H1 (cell line): ENCODE results near the gene DPEP3. TPM values are rescaled to one million over a fixed set of nuclear protein-coding genes. Genes with fewer than 3 reads are reported as not detected.

Experiments used
- CTCF ChIP-seq, 3 experiments: IDR thresholded peaks; 1 replicate in 2 of 3; 2 replicates in 1 of 3; pipeline versions ENCODE4 v1.5.1 to v1.6.1; 2011; ENCODE audit warnings: low read length in 3 of 3, mild to moderate bottlenecking in 3 of 3, inconsistent platforms in 2 of 3, low read depth in 1 of 3, moderate library complexity in 1 of 3; ENCODE audit not compliant: insufficient read depth in 1 of 3; ENCODE audit errors: control extremely low read depth in 1 of 3
- polyA plus RNA-seq, 7 experiments: library from polyadenylated mRNA; depleted of rRNA in 3 of 7; stranded (reverse) in 5 of 7; unstranded in 2 of 7; fragments of >200 nt in 5 of 7; fragments of 200-250 nt in 2 of 7; gene quantifications; 1 replicate in 5 of 7; 2 replicates in 1 of 7; 4 replicates in 1 of 7; pipeline versions ENCODE4 v1.2.1 to v1.2.3, GENCODE V29; 2011 to 2013; ENCODE audit warnings: missing spikeins in 2 of 7, mixed read lengths in 2 of 7
- total RNA-seq: library from RNA; stranded (reverse); fragmentation: NEBNext Ultra II Directional; extraction: Animal tissue kit (Norgen Biotek cat#: 25700); gene quantifications from 2 replicates; pipeline ENCODE4 v1.2.1, GENCODE V29; 2021

Gene DPEP3
- total and polyA plus RNA-seq, 2 of the 8 experiments (the other 6 are each of a cell fraction or from before 2014, with no cell fraction given), result 6.5 to 9.9 TPM

- TF ChIP-seq CTCF (IDR thresholded peaks at IDR 0.05; ENCODE audit: control extremely low read depth in 1 of 3, insufficient read depth in 1 of 3, low read depth in 1 of 3, low read length in 3 of 3), result no peak
- TF ChIP-seq, all 59 proteins: peak for 0
These were observed 25.5 kb upstream of the DPEP3 start (continued) for GRCh38 chr16:68005786-68006286.
